H9 (cell line): Measurements from ENCODE around the gene ZBTB44. TPM values are rescaled to one million over a fixed set of nuclear protein-coding genes. Genes with fewer than 3 reads are reported as not detected.

Experiments
- DNase-seq: peaks from one replicate; pipeline ENCODE4 v3.0.0-alpha.2; 2017
- H2AFZ ChIP-seq: one replicate; pipeline ENCODE4 v1.6.1; 2013; ENCODE audit warnings: mild to moderate bottlenecking, low read length, control low read depth, moderate library complexity
- H2AK5ac ChIP-seq: 2 replicates; pipeline ENCODE4 v1.6.1; 2013; ENCODE audit warnings: low read length, control low read depth, mixed read lengths; ENCODE audit not compliant: insufficient read length
- H2BK120ac ChIP-seq: one replicate; pipeline ENCODE4 v1.6.1; 2013; ENCODE audit warnings: low read depth, mild to moderate bottlenecking, low read length, control low read depth, inconsistent platforms; ENCODE audit not compliant: poor library complexity, severe bottlenecking
- H2BK12ac ChIP-seq: 2 replicates; pipeline ENCODE4 v1.6.1; 2013; ENCODE audit warnings: low read length, control low read depth, mixed read lengths, low read depth; ENCODE audit not compliant: insufficient read length
- H2BK15ac ChIP-seq: 2 replicates; pipeline ENCODE4 v1.6.1; 2013; ENCODE audit warnings: low read depth, low read length, control low read depth
- H2BK20ac ChIP-seq: one replicate; pipeline ENCODE4 v1.6.1; 2013; ENCODE audit warnings: low read depth, mild to moderate bottlenecking, low read length, control low read depth, inconsistent platforms; ENCODE audit not compliant: poor library complexity, severe bottlenecking
- H2BK5ac ChIP-seq: 2 replicates; pipeline ENCODE4 v1.6.1; 2013; ENCODE audit warnings: low read length, control low read depth, mixed read lengths; ENCODE audit not compliant: insufficient read length
- H3K14ac ChIP-seq: 2 replicates; pipeline ENCODE4 v1.6.1; 2013; ENCODE audit warnings: low read length, control low read depth; ENCODE audit not compliant: insufficient read depth
- H3K18ac ChIP-seq: 2 replicates; pipeline ENCODE4 v1.6.1; 2013; ENCODE audit warnings: low read depth, mild to moderate bottlenecking, mixed read lengths, low read length, control low read depth; ENCODE audit not compliant: insufficient read length
- H3K23ac ChIP-seq: 2 replicates; pipeline ENCODE4 v1.6.1; 2013; ENCODE audit warnings: low read length, control low read depth, mixed read lengths, low read depth; ENCODE audit not compliant: insufficient read length
- H3K23me2 ChIP-seq: 2 replicates; pipeline ENCODE4 v1.6.1; 2013; ENCODE audit warnings: low read depth, mild to moderate bottlenecking, mixed read lengths, low read length, control low read depth; ENCODE audit not compliant: insufficient read length, poor library complexity, severe bottlenecking
- H3K27ac ChIP-seq: 2 replicates; pipeline ENCODE4 v1.5.1; 2013; ENCODE audit warnings: low read length, control low read depth, mixed read lengths, low read depth; ENCODE audit not compliant: insufficient read length
- H3K27me3 ChIP-seq: 2 replicates; pipeline ENCODE4 v1.6.1; 2013; ENCODE audit warnings: low read length, control low read depth, inconsistent platforms; ENCODE audit not compliant: insufficient read depth
- H3K4ac ChIP-seq: 2 replicates; pipeline ENCODE4 v1.6.1; 2013; ENCODE audit warnings: low read depth, mild to moderate bottlenecking, control low read depth, inconsistent platforms, low read length, moderate library complexity
- H3K4me1 ChIP-seq: 2 replicates; pipeline ENCODE4 v1.6.1; 2013; ENCODE audit warnings: low read length, control low read depth, inconsistent platforms; ENCODE audit not compliant: insufficient read depth
- H3K4me2 ChIP-seq: 2 replicates; pipeline ENCODE4 v1.6.1; 2013; ENCODE audit warnings: low read length, control low read depth, mixed read lengths; ENCODE audit not compliant: insufficient read length, insufficient read depth
- H3K56ac ChIP-seq: 2 replicates; pipeline ENCODE4 v1.6.1; 2013; ENCODE audit warnings: low read depth, mild to moderate bottlenecking, mixed read lengths, low read length, control low read depth; ENCODE audit not compliant: insufficient read length
- H3K79me1 ChIP-seq: 2 replicates; pipeline ENCODE4 v1.6.1; 2013; ENCODE audit warnings: low read depth, mild to moderate bottlenecking, moderate library complexity, low read length, control low read depth, inconsistent platforms; ENCODE audit not compliant: insufficient read depth, poor library complexity, severe bottlenecking
- H3K79me2 ChIP-seq: 2 replicates; pipeline ENCODE4 v1.6.1; 2013; ENCODE audit warnings: low read length, control low read depth, inconsistent platforms; ENCODE audit not compliant: insufficient read depth
- H3K9ac ChIP-seq: 2 replicates; pipeline ENCODE4 v1.6.1; 2013; ENCODE audit warnings: low read length, control low read depth, mixed read lengths; ENCODE audit not compliant: insufficient read length; ENCODE audit errors: extremely low read depth
- H3K9me3 ChIP-seq: one replicate; pipeline ENCODE4 v1.6.1; 2013; ENCODE audit warnings: low read depth, low read length, inconsistent platforms; ENCODE audit not compliant: control insufficient read depth
- H3T11ph ChIP-seq: one replicate; pipeline ENCODE4 v1.6.1; 2013; ENCODE audit warnings: mild to moderate bottlenecking, low read length, control low read depth, inconsistent platforms
- H4K20me1 ChIP-seq: one replicate; pipeline ENCODE4 v1.6.1; 2013; ENCODE audit not compliant: control insufficient read depth, insufficient read length, insufficient read depth
- H4K5ac ChIP-seq: 2 replicates; pipeline ENCODE4 v1.6.1; 2013; ENCODE audit warnings: low read depth, mild to moderate bottlenecking, mixed read lengths, low read length, control low read depth; ENCODE audit not compliant: insufficient read length
- H4K8ac ChIP-seq: replicated peaks from 2 replicates; pipeline ENCODE4 v1.6.1; 2013; ENCODE audit warnings: low read length, control low read depth, mixed read lengths, low read depth; ENCODE audit not compliant: insufficient read length
- H4K91ac ChIP-seq: 2 replicates; pipeline ENCODE4 v1.6.1; 2013; ENCODE audit warnings: low read depth, mild to moderate bottlenecking, moderate library complexity, mixed read lengths, low read length, control low read depth; ENCODE audit not compliant: insufficient read length
- H3K27ac Mint-ChIP-seq, 3 experiments: 2 replicates in 2 of 3; 3 replicates in 1 of 3; pipeline ENCODE4 v1.8.0; 2020 to 2021; ENCODE audit warnings: mixed read lengths in 3 of 3, mild to moderate bottlenecking in 1 of 3, moderate library complexity in 1 of 3
- H3K27me3 Mint-ChIP-seq: 2 replicates; pipeline ENCODE4 v1.8.0; 2021; ENCODE audit warnings: low read depth, mild to moderate bottlenecking, moderate library complexity, mixed read lengths
- H3K36me3 Mint-ChIP-seq, 3 experiments: 2 replicates in 2 of 3; 3 replicates in 1 of 3; pipeline ENCODE4 v1.8.0; 2020 to 2021; ENCODE audit warnings: low read depth in 3 of 3, mixed read lengths in 3 of 3; ENCODE audit not compliant: insufficient read depth in 1 of 3
- H3K4me1 Mint-ChIP-seq, 2 experiments: 2 replicates each; pipeline ENCODE4 v1.8.0; 2020; ENCODE audit warnings: mixed read lengths in 2 of 2
- H3K4me3 Mint-ChIP-seq, 2 experiments: 2 replicates in 1 of 2; 3 replicates in 1 of 2; pipeline ENCODE4 v1.8.0; 2020 to 2021; ENCODE audit warnings: mild to moderate bottlenecking in 2 of 2, mixed read lengths in 2 of 2, moderate library complexity in 1 of 2
- H3K9me3 Mint-ChIP-seq, 2 experiments: 2 replicates in 1 of 2; 3 replicates in 1 of 2; pipeline ENCODE4 v1.8.0; 2020; ENCODE audit warnings: mild to moderate bottlenecking in 2 of 2, mixed read lengths in 2 of 2, moderate library complexity in 1 of 2
- CTCF ChIP-seq: fragments of 200-600 bp; sonication (generic); conservative IDR thresholded peaks from 3 replicates; pipeline ENCODE4 v1.8.0; 2021; ENCODE audit warnings: antibody characterized with exemption, mild to moderate bottlenecking
- WGBS: extraction: QIAGEN DNeasy Blood & Tissue Kit; methylation state at CpG from one replicate; pipeline ENCODE4 v1.1.7; 2013; ENCODE audit warnings: missing lambda C conversion rate, low lambda C conversion rate, mixed read lengths; ENCODE audit not compliant: insufficient read length; ENCODE audit errors: extremely low coverage; 5-methylcytosine and 5-hydroxymethylcytosine counted together
- total RNA-seq: library from RNA; stranded (reverse); gene quantifications from 2 replicates; pipeline ENCODE4 v1.2.1, GENCODE V29; 2021

Gene ZBTB44
- total RNA-seq, 1 experiment from 2014 or later = 67.7 TPM

GRCh38 chr11:130215531-130216220, 99.0 kb downstream of the ZBTB44 start:
- H3K18ac ChIP-seq = no peak overlapping the region
- no peak overlapping the region for H4K8ac ChIP-seq
- no peak for TF ChIP-seq CTCF
- no peak overlapping the region for H3K4me3 Mint-ChIP-seq
- DNase-seq = no peak
- H3K4me1 ChIP-seq = no peaks in the 10 kb centered on the region; the same call in 1 of the 2 replicates
- H2AFZ ChIP-seq = no peak overlapping the region
- H3K79me1 ChIP-seq = no peaks in the 10 kb centered on the region
- H3K9ac ChIP-seq = no peak overlapping the region
- no peaks in the 10 kb centered on the region for H3K9me3 ChIP-seq
- H2BK20ac ChIP-seq = no peak overlapping the region
- no peak overlapping the region for H3K27ac ChIP-seq
- H3K27me3 ChIP-seq = no peaks in the 10 kb centered on the region
- H2BK12ac ChIP-seq = no peak overlapping the region
- H3K23me2 ChIP-seq = no peaks in the 10 kb centered on the region
- no peaks in the 10 kb centered on the region; a peak in 1 of 7 replicates for H3K36me3 Mint-ChIP-seq
- H3K4ac ChIP-seq = no peak overlapping the region
- H2BK15ac ChIP-seq = no peak overlapping the region
- H3K56ac ChIP-seq = no peak overlapping the region
- H2BK5ac ChIP-seq = no peak overlapping the region
- no peak overlapping the region for H4K91ac ChIP-seq
- H3K4me1 Mint-ChIP-seq = peaks cover 21 to 22% of the 10 kb centered on the region in 2 experiments
- H2BK120ac ChIP-seq = no peak overlapping the region
- H3K27me3 Mint-ChIP-seq = peaks cover 4% of the 10 kb centered on the region
- H3K23ac ChIP-seq = no peak overlapping the region
- no peaks in the 10 kb centered on the region for H3K79me2 ChIP-seq
- no peaks in the 10 kb centered on the region; a peak in 1 of 5 replicates for H3K9me3 Mint-ChIP-seq
- no CpG with 5 or more reads among the region's 13 CpGs for WGBS
- H4K5ac ChIP-seq = no peak overlapping the region
- no peak overlapping the region for H3T11ph ChIP-seq
- no peak overlapping the region; a peak in 1 of 7 replicates for H3K27ac Mint-ChIP-seq
- H4K20me1 ChIP-seq = no peaks in the 10 kb centered on the region
- no peak overlapping the region for H3K4me2 ChIP-seq
- no peak overlapping the region for H2AK5ac ChIP-seq
- H3K14ac ChIP-seq = no peak overlapping the region
